Left ventricle myocardium inferior (tissue), 1 donor: Measurements from ENCODE around the gene C16orf89. TPM values are rescaled to one million over a fixed set of nuclear protein-coding genes. Genes with fewer than 3 reads are reported as not detected.

Source experiments
- DNase-seq: peaks from one replicate; pipeline ENCODE4 v3.0.0-alpha.2; 2020
- H3K27ac ChIP-seq: fragments of 200-600 bp; replicated peaks from 2 replicates; pipeline ENCODE4 v1.8.0; 2021
- H3K27me3 ChIP-seq: fragments of 200-600 bp; 2 replicates; pipeline ENCODE4 v1.8.0; 2021; ENCODE audit warnings: low read depth
- H3K36me3 ChIP-seq: fragments of 200-600 bp; 2 replicates; pipeline ENCODE4 v1.8.0; 2021
- H3K4me1 ChIP-seq: fragments of 200-600 bp; 2 replicates; pipeline ENCODE4 v1.8.0; 2021
- H3K4me3 ChIP-seq: fragments of 200-600 bp; 2 replicates; pipeline ENCODE4 v1.8.0; 2021; ENCODE audit warnings: mild to moderate bottlenecking, moderate library complexity
- H3K9me3 ChIP-seq: fragments of 200-600 bp; replicated peaks from 2 replicates; pipeline ENCODE4 v1.8.0; 2021
- intact Hi-C: fragments of 100-400 bp; cut with micrococcal nuclease; formaldehyde crosslinking; loops from one replicate; pipeline ENCODE4 v1.11.0; 2022
- total RNA-seq: library from RNA; stranded (reverse); fragmentation: NEBNext Ultra II Directional; extraction: Animal tissue kit (Norgen Biotek cat#: 25700); gene quantifications from one replicate; pipeline ENCODE4 v1.2.1, GENCODE V29; 2021
- TF ChIP-seq, protein P1 (sequence below): fragments of 200-600 bp; IDR thresholded peaks from 2 replicates; pipeline ENCODE4 v1.8.0; 2021; ENCODE audit warnings: antibody characterized with exemption, mild to moderate bottlenecking, borderline replicate concordance
- donor health status: DM: no; HTN: yes; CAD: no; lungs with severe emphysema.

Gene C16orf89
- total RNA-seq, 1 donor from 2014 or later = 5.9 TPM

- Histone ChIP-seq H3K36me3 (peaks cover 12% of the 10 kb centered on the region), H3K27ac (peak overlapping the region; percentile 80), H3K4me3 (peak overlapping the region; percentile 99), H3K27me3 (no peaks in the 10 kb centered on the region), H3K9me3 (no peaks in the 10 kb centered on the region), H3K4me1 (peaks cover 34% of the 10 kb centered on the region)
- DNase-seq = no peak
- intact Hi-C loops = no loop called here
- TF ChIP-seq, protein P1, sequence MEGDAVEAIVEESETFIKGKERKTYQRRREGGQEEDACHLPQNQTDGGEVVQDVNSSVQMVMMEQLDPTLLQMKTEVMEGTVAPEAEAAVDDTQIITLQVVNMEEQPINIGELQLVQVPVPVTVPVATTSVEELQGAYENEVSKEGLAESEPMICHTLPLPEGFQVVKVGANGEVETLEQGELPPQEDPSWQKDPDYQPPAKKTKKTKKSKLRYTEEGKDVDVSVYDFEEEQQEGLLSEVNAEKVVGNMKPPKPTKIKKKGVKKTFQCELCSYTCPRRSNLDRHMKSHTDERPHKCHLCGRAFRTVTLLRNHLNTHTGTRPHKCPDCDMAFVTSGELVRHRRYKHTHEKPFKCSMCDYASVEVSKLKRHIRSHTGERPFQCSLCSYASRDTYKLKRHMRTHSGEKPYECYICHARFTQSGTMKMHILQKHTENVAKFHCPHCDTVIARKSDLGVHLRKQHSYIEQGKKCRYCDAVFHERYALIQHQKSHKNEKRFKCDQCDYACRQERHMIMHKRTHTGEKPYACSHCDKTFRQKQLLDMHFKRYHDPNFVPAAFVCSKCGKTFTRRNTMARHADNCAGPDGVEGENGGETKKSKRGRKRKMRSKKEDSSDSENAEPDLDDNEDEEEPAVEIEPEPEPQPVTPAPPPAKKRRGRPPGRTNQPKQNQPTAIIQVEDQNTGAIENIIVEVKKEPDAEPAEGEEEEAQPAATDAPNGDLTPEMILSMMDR = no peak
Observed at GRCh38 chr16:5034167-5034523, 31.6 kb downstream of the C16orf89 start.

- intact Hi-C loops = no loop called here
- H3K36me3 ChIP-seq = peaks cover 15% of the 10 kb centered on the region
- H3K27ac ChIP-seq = peak within 1 kb of the TSS; percentile 80
Observed at GRCh38 chr16:5033256-5034166, 32.2 kb downstream of the C16orf89 start, which contains the start of gene NAGPA. Gene NAGPA (minus strand): TSS chr16:5033935. CDS start chr16:5033914, 21 bp downstream.

DNA sequence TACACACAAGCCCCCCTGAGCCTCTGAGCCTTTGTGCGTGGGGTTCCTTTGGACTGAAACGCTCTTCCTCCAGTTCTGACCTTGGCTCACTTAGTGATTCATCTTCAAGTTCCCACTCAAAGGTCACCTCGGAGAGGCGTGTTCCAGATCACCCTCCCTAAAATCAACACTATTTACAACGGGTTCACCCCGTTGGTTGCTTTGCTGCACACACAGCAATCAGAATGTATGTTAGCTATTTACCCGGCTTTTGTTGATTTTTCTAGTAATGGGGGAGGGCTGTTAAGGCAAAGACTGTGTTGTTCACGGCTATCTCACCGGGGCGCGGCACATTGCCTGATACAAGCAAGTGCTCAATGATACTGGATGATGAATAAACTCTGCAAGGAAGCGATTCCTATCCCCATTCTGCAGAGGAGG, 33.0 kb downstream of the C16orf89 start:
- Histone ChIP-seq H3K4me3 (peak overlapping the region; percentile 99), H3K4me1 (peaks cover 34% of the 10 kb centered on the region), H3K27me3 (no peaks in the 10 kb centered on the region), H3K9me3 (no peaks in the 10 kb centered on the region), H3K36me3 (peaks cover 18% of the 10 kb centered on the region), H3K27ac (no peak overlapping the region)
- no peak for DNase-seq
- intact Hi-C loops = no loop called here
- TF ChIP-seq, protein P1 = no peak

More at GRCh38 chr16:5033256-5034166, 32.2 kb downstream of the C16orf89 start, which contains the start of gene NAGPA:
- Histone ChIP-seq H3K9me3 (no peaks in the 10 kb centered on the region), H3K27me3 (no peaks in the 10 kb centered on the region), H3K4me3 (peak within 1 kb of the TSS; percentile 99), H3K4me1 (peaks cover 34% of the 10 kb centered on the region)
- peak; percentile 91 for DNase-seq
- TF ChIP-seq, protein P1 = no peak

DNA sequence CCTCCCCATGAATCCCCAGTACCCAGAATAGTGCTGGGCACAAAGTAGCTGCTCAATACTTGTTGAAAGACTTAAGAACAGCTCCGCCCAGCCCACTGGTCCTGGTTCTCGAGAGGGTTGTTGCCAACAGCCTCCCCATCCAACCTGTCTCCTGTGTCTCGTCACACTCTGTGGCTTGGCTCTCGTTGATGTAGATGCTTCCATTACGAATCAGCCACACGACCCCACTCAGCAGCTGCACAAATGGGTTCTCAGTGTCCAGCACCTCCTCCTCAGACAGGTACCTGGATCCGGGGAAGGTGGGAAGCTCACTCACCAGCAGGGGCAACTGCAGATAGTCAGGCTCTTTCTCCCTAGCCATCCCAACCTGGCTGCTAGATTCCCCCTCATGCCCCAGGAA, 34.2 kb downstream of the C16orf89 start:
- DNase-seq = no peak
- H3K27me3 ChIP-seq = no peaks in the 10 kb centered on the region
- TF ChIP-seq, protein P1 = no peak
- intact Hi-C loops = no loop called here
- H3K9me3 ChIP-seq = no peaks in the 10 kb centered on the region
- peaks cover 34% of the 10 kb centered on the region for H3K4me1 ChIP-seq
- H3K4me3 ChIP-seq = no peak overlapping the region
- H3K36me3 ChIP-seq = peaks cover 22% of the 10 kb centered on the region
- H3K27ac ChIP-seq = no peak overlapping the region

GRCh38 chr16:5030251-5030870, 35.4 kb downstream of the C16orf89 start:
- TF ChIP-seq, protein P1 = no peak
- Histone ChIP-seq H3K27me3 (no peaks in the 10 kb centered on the region), H3K27ac (no peak overlapping the region), H3K36me3 (peaks cover 22% of the 10 kb centered on the region), H3K4me3 (no peak overlapping the region), H3K4me1 (peaks cover 25% of the 10 kb centered on the region), H3K9me3 (no peaks in the 10 kb centered on the region)
- intact Hi-C loops = no loop called here
- DNase-seq = no peak
